ENCODE results near the gene SORCS2. TPM values are rescaled to one million over a fixed set of nuclear protein-coding genes. Genes with fewer than 3 reads are reported as not detected.

Gene SORCS2
- total RNA-seq, 1 experiment from 2014 or later, result 0.15 TPM

DNA sequence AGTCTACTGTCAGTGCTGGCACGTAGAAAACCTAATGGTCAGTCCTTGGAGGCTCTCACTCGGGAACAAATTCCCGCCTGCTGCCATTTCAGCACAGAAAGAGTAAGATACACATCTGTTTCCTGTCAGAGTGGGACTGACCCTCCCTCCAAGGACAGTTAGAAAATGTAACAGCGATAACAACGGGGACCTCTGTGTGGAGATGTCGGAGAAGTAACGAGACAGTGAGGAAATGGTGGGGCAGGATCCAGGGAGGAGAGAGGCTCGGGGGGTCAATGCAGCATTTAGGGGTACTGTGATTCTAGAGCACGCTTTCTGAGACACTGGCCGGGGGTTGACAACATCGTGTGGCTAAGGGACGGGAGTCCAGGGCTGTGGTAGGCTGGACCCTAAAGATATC lies 36.0 kb upstream of the SORCS2 start:
- DNase-seq (ENCODE audit: low read depth, low spot score), result no peak
- H3K36me3 ChIP-seq (ENCODE audit: control insufficient read depth, insufficient read depth, low read length), result no peaks in the 10 kb centered on the region
- H3K27me3 ChIP-seq (ENCODE audit: control insufficient read depth, insufficient read depth, low read length), result no peaks in the 10 kb centered on the region
- ChIA-PET CTCF (interaction anchor here (1.1 kb wide), 1 partner anchor 9 kb away, joined by 5 read pairs; no protein-coding TSS in a partner anchor), POLR2A (no interaction called here)
- no peak for TF ChIP-seq TCF7L2 (IDR thresholded peaks at IDR 0.05; ENCODE audit: low read depth, low read length)
- TF ChIP-seq, protein P1, sequence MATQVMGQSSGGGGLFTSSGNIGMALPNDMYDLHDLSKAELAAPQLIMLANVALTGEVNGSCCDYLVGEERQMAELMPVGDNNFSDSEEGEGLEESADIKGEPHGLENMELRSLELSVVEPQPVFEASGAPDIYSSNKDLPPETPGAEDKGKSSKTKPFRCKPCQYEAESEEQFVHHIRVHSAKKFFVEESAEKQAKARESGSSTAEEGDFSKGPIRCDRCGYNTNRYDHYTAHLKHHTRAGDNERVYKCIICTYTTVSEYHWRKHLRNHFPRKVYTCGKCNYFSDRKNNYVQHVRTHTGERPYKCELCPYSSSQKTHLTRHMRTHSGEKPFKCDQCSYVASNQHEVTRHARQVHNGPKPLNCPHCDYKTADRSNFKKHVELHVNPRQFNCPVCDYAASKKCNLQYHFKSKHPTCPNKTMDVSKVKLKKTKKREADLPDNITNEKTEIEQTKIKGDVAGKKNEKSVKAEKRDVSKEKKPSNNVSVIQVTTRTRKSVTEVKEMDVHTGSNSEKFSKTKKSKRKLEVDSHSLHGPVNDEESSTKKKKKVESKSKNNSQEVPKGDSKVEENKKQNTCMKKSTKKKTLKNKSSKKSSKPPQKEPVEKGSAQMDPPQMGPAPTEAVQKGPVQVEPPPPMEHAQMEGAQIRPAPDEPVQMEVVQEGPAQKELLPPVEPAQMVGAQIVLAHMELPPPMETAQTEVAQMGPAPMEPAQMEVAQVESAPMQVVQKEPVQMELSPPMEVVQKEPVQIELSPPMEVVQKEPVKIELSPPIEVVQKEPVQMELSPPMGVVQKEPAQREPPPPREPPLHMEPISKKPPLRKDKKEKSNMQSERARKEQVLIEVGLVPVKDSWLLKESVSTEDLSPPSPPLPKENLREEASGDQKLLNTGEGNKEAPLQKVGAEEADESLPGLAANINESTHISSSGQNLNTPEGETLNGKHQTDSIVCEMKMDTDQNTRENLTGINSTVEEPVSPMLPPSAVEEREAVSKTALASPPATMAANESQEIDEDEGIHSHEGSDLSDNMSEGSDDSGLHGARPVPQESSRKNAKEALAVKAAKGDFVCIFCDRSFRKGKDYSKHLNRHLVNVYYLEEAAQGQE (IDR thresholded peaks at IDR 0.05; ENCODE audit: insufficient read depth in 1 of 2, low read depth in 2 of 2, low read length in 1 of 2), result no peak
- no peak for TF ChIP-seq SIN3A (IDR thresholded peaks at IDR 0.05; ENCODE audit: borderline replicate concordance, insufficient read depth, low read depth, low read length)
- TF ChIP-seq, protein P2, sequence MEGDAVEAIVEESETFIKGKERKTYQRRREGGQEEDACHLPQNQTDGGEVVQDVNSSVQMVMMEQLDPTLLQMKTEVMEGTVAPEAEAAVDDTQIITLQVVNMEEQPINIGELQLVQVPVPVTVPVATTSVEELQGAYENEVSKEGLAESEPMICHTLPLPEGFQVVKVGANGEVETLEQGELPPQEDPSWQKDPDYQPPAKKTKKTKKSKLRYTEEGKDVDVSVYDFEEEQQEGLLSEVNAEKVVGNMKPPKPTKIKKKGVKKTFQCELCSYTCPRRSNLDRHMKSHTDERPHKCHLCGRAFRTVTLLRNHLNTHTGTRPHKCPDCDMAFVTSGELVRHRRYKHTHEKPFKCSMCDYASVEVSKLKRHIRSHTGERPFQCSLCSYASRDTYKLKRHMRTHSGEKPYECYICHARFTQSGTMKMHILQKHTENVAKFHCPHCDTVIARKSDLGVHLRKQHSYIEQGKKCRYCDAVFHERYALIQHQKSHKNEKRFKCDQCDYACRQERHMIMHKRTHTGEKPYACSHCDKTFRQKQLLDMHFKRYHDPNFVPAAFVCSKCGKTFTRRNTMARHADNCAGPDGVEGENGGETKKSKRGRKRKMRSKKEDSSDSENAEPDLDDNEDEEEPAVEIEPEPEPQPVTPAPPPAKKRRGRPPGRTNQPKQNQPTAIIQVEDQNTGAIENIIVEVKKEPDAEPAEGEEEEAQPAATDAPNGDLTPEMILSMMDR (IDR thresholded peaks at IDR 0.05), result no peak
- no peak for TF ChIP-seq POLR2AphosphoS5 (IDR thresholded peaks at IDR 0.05; ENCODE audit: low read depth, low read length)
- no peaks in the 10 kb centered on the region for H3K4me1 ChIP-seq (ENCODE audit: control insufficient read depth, insufficient read depth, low read length)
- H3K4me3 ChIP-seq (ENCODE audit: low read depth in 2 of 2, low read length in 2 of 2), result no peak overlapping the region
- H3K9me3 ChIP-seq (ENCODE audit: control insufficient read depth, insufficient read depth, low read depth, low read length), result no peaks in the 10 kb centered on the region
- no peak overlapping the region for H3K27ac ChIP-seq (ENCODE audit: low read length)
- intact Hi-C loops (cut with micrococcal nuclease; ENCODE audit: unreplicated experiment), result no loop called here
- BruUV-seq (replicated peaks), result no TSS peak
- in situ Hi-C loops (cut with HindIII; ENCODE audit: low pct_unique_long_range_greater_than_20kb, low sequenced_read_pairs), result no loop called here
- ATAC-seq, result no peak

DNA sequence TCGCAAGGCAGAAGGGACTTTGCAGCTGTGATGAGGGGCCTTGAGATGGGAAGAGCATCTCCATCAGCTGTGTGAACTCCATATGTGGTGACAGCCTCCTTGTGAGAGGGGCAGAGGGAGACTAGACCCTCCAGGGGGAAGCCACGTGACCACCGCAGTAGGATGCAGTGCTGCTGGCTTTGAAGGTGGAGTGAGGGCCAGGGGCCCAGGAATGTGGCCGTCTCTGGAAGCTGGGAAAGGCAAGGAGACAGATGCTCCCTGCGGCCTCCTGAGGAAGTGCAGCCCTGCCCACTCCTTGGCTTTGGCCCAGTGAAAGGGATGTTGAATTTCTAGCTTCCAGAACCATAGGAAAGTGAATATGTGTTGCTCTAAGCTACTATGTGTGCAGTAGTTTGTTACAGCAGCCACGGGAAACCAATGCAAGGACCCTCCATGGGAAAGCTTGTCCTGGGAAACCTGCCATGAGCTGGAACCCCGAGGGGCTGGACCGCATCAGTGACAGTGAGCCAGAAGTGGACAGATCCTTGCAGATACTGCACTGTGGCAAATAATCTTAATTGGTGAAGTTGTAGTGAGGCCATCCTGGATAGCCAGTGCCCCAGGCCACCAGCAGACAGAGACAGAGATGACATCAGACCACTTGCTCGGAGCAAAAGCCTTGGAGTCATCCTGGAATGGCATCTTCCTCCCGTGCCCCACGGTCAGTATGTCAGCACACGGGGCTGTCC lies 35.4 kb upstream of the SORCS2 start:
- H3K9me3 ChIP-seq (ENCODE audit: control insufficient read depth, insufficient read depth, low read depth, low read length), result no peaks in the 10 kb centered on the region
- H3K27me3 ChIP-seq (ENCODE audit: control insufficient read depth, insufficient read depth, low read length), result no peaks in the 10 kb centered on the region
- intact Hi-C loops (cut with micrococcal nuclease; ENCODE audit: unreplicated experiment) (no loop called here), in situ Hi-C loops (cut with HindIII; ENCODE audit: low pct_unique_long_range_greater_than_20kb, low sequenced_read_pairs) (no loop called here)
- H3K4me3 ChIP-seq (ENCODE audit: low read depth in 2 of 2, low read length in 2 of 2), result no peak overlapping the region
- ChIA-PET POLR2A (no interaction called here), CTCF (interaction anchor here (1.1 kb wide), 1 partner anchor 10 kb away, joined by 5 read pairs; no protein-coding TSS in a partner anchor)
- TF ChIP-seq, protein P2 (IDR thresholded peaks at IDR 0.05), result no peak; the same call in 1 of the 2 replicates
- TF ChIP-seq SIN3A (IDR thresholded peaks at IDR 0.05; ENCODE audit: borderline replicate concordance, insufficient read depth, low read depth, low read length) (no peak), TCF7L2 (IDR thresholded peaks at IDR 0.05; ENCODE audit: low read depth, low read length) (no peak), POLR2AphosphoS5 (IDR thresholded peaks at IDR 0.05; ENCODE audit: low read depth, low read length) (no peak)
- TF ChIP-seq, protein P1 (IDR thresholded peaks at IDR 0.05; ENCODE audit: insufficient read depth in 1 of 2, low read depth in 2 of 2, low read length in 1 of 2), result no peak
- no peaks in the 10 kb centered on the region for H3K36me3 ChIP-seq (ENCODE audit: control insufficient read depth, insufficient read depth, low read length)
- DNase-seq (ENCODE audit: low read depth, low spot score) (no peak), ATAC-seq (peak; percentile 73)
- no peak overlapping the region for H3K27ac ChIP-seq (ENCODE audit: low read length)
- BruUV-seq (replicated peaks), result no TSS peak
- H3K4me1 ChIP-seq (ENCODE audit: control insufficient read depth, insufficient read depth, low read length), result no peaks in the 10 kb centered on the region

Measured in Panc1 (cell line).